ENCODE measurements around the gene GARIN5A.

Gene GARIN5A

GRCh38 chr19:50467566-50467965, 9.1 kb downstream of the GARIN5A start:
- H3K4me1 Mint-ChIP-seq (ENCODE audit: low read depth): no peaks in the 10 kb centered on the region
- peaks cover 2% of the 10 kb centered on the region for H3K27me3 Mint-ChIP-seq
- no peak overlapping the region for H3K4me3 Mint-ChIP-seq
- no peaks in the 10 kb centered on the region for H3K9me3 Mint-ChIP-seq (ENCODE audit: low read depth)
- no peak overlapping the region for H3K27ac Mint-ChIP-seq
- no peaks in the 10 kb centered on the region for H3K36me3 Mint-ChIP-seq

GRCh38 chr19:50466706-50467039, 10.0 kb downstream of the GARIN5A start:
- H3K9me3 Mint-ChIP-seq (ENCODE audit: low read depth): no peaks in the 10 kb centered on the region
- no peak overlapping the region for H3K4me3 Mint-ChIP-seq
- no peak overlapping the region for H3K27ac Mint-ChIP-seq
- H3K27me3 Mint-ChIP-seq: peaks cover 2% of the 10 kb centered on the region
- H3K36me3 Mint-ChIP-seq: no peaks in the 10 kb centered on the region
- no peaks in the 10 kb centered on the region for H3K4me1 Mint-ChIP-seq (ENCODE audit: low read depth)

GRCh38 chr19:50465986-50466705, 10.5 kb downstream of the GARIN5A start:
- Mint-ChIP-seq H3K9me3 (ENCODE audit: low read depth) (no peaks in the 10 kb centered on the region), H3K4me3 (no peak overlapping the region), H3K27me3 (peaks cover 2% of the 10 kb centered on the region), H3K4me1 (ENCODE audit: low read depth) (peaks cover 2% of the 10 kb centered on the region), H3K36me3 (no peaks in the 10 kb centered on the region), H3K27ac (no peak overlapping the region)

DNA sequence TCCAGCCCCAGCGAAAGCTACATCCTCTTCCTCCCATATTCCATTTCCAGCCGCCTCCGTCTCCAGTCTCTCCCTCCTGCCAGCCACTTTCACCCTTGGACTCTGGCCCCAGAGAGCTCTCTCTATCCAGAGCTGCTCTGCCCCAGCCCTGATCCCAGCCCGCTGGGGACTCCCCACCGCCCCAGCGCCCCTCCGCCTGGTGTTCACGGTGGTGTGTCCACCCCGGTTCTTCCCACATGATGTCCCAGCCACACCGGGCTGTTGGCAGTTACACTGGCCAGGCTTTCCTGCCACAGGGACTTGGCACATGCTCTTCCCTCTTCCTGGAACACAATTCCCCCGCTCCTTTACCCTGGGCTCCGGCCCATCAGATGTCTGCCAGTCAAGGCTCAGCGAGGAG, 11.6 kb downstream of the GARIN5A start:
- Mint-ChIP-seq H3K27ac (no peak overlapping the region), H3K27me3 (peaks cover 4% of the 10 kb centered on the region), H3K4me1 (ENCODE audit: low read depth) (peaks cover 3% of the 10 kb centered on the region), H3K36me3 (no peaks in the 10 kb centered on the region), H3K4me3 (no peak overlapping the region), H3K9me3 (ENCODE audit: low read depth) (no peaks in the 10 kb centered on the region)

DNA sequence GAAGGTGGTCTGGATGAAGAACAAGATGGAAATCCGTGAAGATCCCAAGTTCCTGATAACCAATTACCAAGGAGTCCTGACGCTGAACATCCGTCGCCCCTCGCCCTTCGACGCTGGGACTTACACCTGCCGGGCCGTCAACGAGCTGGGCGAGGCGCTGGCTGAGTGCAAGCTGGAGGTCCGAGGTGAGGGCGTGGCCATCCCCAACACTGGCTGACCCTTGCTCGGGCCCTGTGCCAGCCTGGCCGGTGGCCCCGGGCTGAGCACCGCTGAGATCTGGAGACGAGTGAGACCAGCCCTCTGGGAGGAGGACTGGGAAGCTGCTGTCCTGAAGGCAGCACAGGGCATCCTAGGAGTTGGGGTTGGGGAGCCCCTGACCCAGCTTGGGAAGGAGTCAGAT, 12.3 kb downstream of the GARIN5A start:
- Mint-ChIP-seq H3K27ac (no peak overlapping the region), H3K9me3 (ENCODE audit: low read depth) (no peaks in the 10 kb centered on the region), H3K36me3 (no peaks in the 10 kb centered on the region), H3K4me3 (no peak overlapping the region), H3K27me3 (peaks cover 4% of the 10 kb centered on the region), H3K4me1 (ENCODE audit: low read depth) (peaks cover 3% of the 10 kb centered on the region)

- H3K4me1 Mint-ChIP-seq (ENCODE audit: low read depth): peaks cover 3% of the 10 kb centered on the region
- no peak overlapping the region for H3K27ac Mint-ChIP-seq
- H3K9me3 Mint-ChIP-seq (ENCODE audit: low read depth): no peaks in the 10 kb centered on the region
Measured at GRCh38 chr19:50462970-50463369, 13.7 kb downstream of the GARIN5A start.

GRCh38 chr19:50461066-50461875, 15.4 kb downstream of the GARIN5A start:
- H3K36me3 Mint-ChIP-seq: peaks cover 2% of the 10 kb centered on the region
- H3K4me3 Mint-ChIP-seq: no peak overlapping the region
- no peak overlapping the region for H3K27ac Mint-ChIP-seq
- no peaks in the 10 kb centered on the region for H3K9me3 Mint-ChIP-seq (ENCODE audit: low read depth)
- H3K27me3 Mint-ChIP-seq: peaks cover 13% of the 10 kb centered on the region
- peaks cover 3% of the 10 kb centered on the region for H3K4me1 Mint-ChIP-seq (ENCODE audit: low read depth)

More at GRCh38 chr19:50462970-50463369, 13.7 kb downstream of the GARIN5A start:
- peaks cover 4% of the 10 kb centered on the region for H3K27me3 Mint-ChIP-seq
- H3K4me3 Mint-ChIP-seq: no peak overlapping the region
- H3K36me3 Mint-ChIP-seq: no peaks in the 10 kb centered on the region

- H3K4me1 Mint-ChIP-seq (ENCODE audit: low read depth): peaks cover 3% of the 10 kb centered on the region
- no peaks in the 10 kb centered on the region for H3K9me3 Mint-ChIP-seq (ENCODE audit: low read depth)
- peaks cover 2% of the 10 kb centered on the region for H3K36me3 Mint-ChIP-seq
- peaks cover 13% of the 10 kb centered on the region for H3K27me3 Mint-ChIP-seq
- no peak overlapping the region for H3K4me3 Mint-ChIP-seq
- H3K27ac Mint-ChIP-seq: no peak overlapping the region
Measured at GRCh38 chr19:50460161-50460765, 16.4 kb downstream of the GARIN5A start.

GRCh38 chr19:50459638-50460037, 17.0 kb downstream of the GARIN5A start:
- peaks cover 13% of the 10 kb centered on the region for H3K27me3 Mint-ChIP-seq
- no peak overlapping the region for H3K4me3 Mint-ChIP-seq
- H3K27ac Mint-ChIP-seq: no peak overlapping the region
- H3K9me3 Mint-ChIP-seq (ENCODE audit: low read depth): no peaks in the 10 kb centered on the region
- peaks cover 2% of the 10 kb centered on the region for H3K36me3 Mint-ChIP-seq
- H3K4me1 Mint-ChIP-seq (ENCODE audit: low read depth): peaks cover 3% of the 10 kb centered on the region

DNA sequence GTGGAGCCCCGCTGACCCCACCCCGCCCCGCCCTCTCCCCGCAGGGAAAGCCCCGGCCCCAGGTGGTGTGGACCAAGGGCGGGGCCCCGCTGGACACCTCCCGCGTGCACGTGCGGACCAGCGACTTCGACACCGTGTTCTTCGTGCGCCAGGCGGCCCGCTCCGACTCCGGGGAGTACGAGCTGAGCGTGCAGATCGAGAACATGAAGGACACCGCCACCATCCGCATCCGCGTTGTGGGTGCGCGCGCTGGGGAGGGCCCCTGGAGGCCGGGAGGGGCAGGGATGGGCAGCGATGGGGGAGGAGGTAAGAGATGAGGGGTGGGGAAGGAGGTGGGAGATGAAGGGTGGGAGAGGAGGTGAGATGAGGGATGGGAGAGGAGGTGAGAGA, 17.6 kb downstream of the GARIN5A start:
- no peak overlapping the region for H3K4me3 Mint-ChIP-seq
- H3K36me3 Mint-ChIP-seq: peaks cover 2% of the 10 kb centered on the region
- H3K27ac Mint-ChIP-seq: no peak overlapping the region
- peaks cover 13% of the 10 kb centered on the region for H3K27me3 Mint-ChIP-seq
- peaks cover 3% of the 10 kb centered on the region for H3K4me1 Mint-ChIP-seq (ENCODE audit: low read depth)
- no peaks in the 10 kb centered on the region for H3K9me3 Mint-ChIP-seq (ENCODE audit: low read depth)

- H3K27ac Mint-ChIP-seq: no peak overlapping the region
- peaks cover 2% of the 10 kb centered on the region for H3K36me3 Mint-ChIP-seq
- H3K4me3 Mint-ChIP-seq: no peak overlapping the region
Measured at GRCh38 chr19:50458396-50459066, 18.1 kb downstream of the GARIN5A start.

DNA sequence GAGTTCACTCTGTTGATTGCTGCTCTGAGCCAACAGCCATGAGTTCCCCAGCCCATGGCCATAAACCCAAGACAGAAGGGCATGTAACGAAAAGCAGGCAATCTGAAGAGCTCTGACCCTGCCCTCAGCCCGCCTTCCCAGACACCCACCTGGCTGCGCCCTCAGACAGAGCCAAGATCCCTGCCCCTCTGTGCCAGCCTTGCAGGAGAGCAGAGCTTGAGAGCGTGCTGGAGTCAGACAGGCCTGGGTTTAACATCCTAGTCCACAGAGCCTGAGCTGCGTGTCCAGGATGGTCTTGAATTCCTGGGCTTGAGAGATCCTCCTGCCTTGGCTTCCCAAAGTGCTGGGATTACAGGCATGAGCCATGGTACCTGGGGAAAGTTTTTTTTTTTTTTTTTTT, 19.3 kb downstream of the GARIN5A start:
- Mint-ChIP-seq H3K4me3 (no peak overlapping the region), H3K4me1 (ENCODE audit: low read depth) (peaks cover 3% of the 10 kb centered on the region), H3K9me3 (ENCODE audit: low read depth) (no peaks in the 10 kb centered on the region), H3K36me3 (peaks cover 2% of the 10 kb centered on the region), H3K27me3 (peaks cover 11% of the 10 kb centered on the region), H3K27ac (no peak overlapping the region)

More at GRCh38 chr19:50458396-50459066, 18.1 kb downstream of the GARIN5A start:
- H3K27me3 Mint-ChIP-seq: peaks cover 13% of the 10 kb centered on the region
- no peaks in the 10 kb centered on the region for H3K9me3 Mint-ChIP-seq (ENCODE audit: low read depth)
- H3K4me1 Mint-ChIP-seq (ENCODE audit: low read depth): peaks cover 3% of the 10 kb centered on the region

- Mint-ChIP-seq H3K27me3 (peaks cover 11% of the 10 kb centered on the region), H3K9me3 (ENCODE audit: low read depth) (no peaks in the 10 kb centered on the region), H3K36me3 (peaks cover 2% of the 10 kb centered on the region), H3K27ac (no peak overlapping the region), H3K4me3 (no peak overlapping the region), H3K4me1 (ENCODE audit: low read depth) (no peaks in the 10 kb centered on the region)
Measured at GRCh38 chr19:50455992-50456391, 20.7 kb downstream of the GARIN5A start.

GRCh38 chr19:50453243-50453642, 23.4 kb downstream of the GARIN5A start:
- H3K27me3 Mint-ChIP-seq: peaks cover 9% of the 10 kb centered on the region
- no peaks in the 10 kb centered on the region for H3K9me3 Mint-ChIP-seq (ENCODE audit: low read depth)
- no peaks in the 10 kb centered on the region for H3K4me1 Mint-ChIP-seq (ENCODE audit: low read depth)
- no peak overlapping the region for H3K27ac Mint-ChIP-seq
- peaks cover 2% of the 10 kb centered on the region for H3K36me3 Mint-ChIP-seq
- H3K4me3 Mint-ChIP-seq: no peak overlapping the region

DNA sequence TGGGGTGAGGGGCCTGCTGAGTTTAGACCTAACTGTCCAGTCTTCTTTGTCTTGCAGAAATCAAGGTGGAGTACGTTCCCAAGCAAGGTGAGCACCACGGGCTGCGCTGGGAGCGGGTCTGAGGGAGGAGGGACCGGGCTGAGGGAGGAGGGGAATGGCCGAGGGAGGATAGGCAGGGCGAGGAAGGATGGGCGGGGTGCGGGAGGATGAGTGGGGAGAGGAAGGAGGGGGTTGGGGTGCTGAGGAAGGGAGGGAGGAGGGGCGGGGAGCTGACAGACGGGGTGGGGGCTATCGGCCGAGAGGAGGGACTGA, 25.5 kb downstream of the GARIN5A start:
- Mint-ChIP-seq H3K36me3 (no peaks in the 10 kb centered on the region), H3K9me3 (ENCODE audit: low read depth) (no peaks in the 10 kb centered on the region), H3K4me1 (ENCODE audit: low read depth) (no peaks in the 10 kb centered on the region), H3K4me3 (no peak overlapping the region), H3K27me3 (no peaks in the 10 kb centered on the region), H3K27ac (no peak overlapping the region)

All from activated naive CD8-positive, alpha-beta T cell (primary cell).